SU-DHL-6 (cell line): ENCODE measurements around the gene PARP3.
"Not testable (repeated sequence)": the region's sequence is repeated elsewhere in the genome, so short reads cannot be mapped to it uniquely, and the experiment has no call there.

ENCODE experiments used
- CTCF ChIP-seq: fragments of 200-600 bp; sonication (generic); IDR thresholded peaks from one replicate; pipeline ENCODE4 v1.5.1; 2017; ENCODE audit warnings: antibody characterized with exemption, mild to moderate bottlenecking, low read length, moderate library complexity; ENCODE audit not compliant: insufficient read depth, poor library complexity, severe bottlenecking
- EZH2phosphoT487 ChIP-seq: fragments of 200-600 bp; sonication (generic), shearing (Covaris generic); conservative IDR thresholded peaks from 2 replicates; pipeline ENCODE4 v1.6.1; 2018; ENCODE audit warnings: mild to moderate bottlenecking, antibody characterized with exemption, low read length, moderate library complexity, mixed read lengths

GRCh38 chr3:51902361-51902760 is 39.8 kb upstream of the PARP3 start:
- not testable (repeated sequence) for TF ChIP-seq CTCF, EZH2phosphoT487
